OCI-LY1 (cell line): ENCODE results near the gene SPECC1L.

Experiments used
- H2AFZ ChIP-seq: fragments of 200-600 bp; sonication (generic), shearing (Covaris generic); 2 replicates; pipeline ENCODE4 v1.6.0; 2014; ENCODE audit warnings: antibody characterized with exemption, mild to moderate bottlenecking, low read length
- H3F3A ChIP-seq: fragments of 200-600 bp; sonication (generic), shearing (Covaris generic); 2 replicates; pipeline ENCODE4 v1.6.0; 2014; ENCODE audit warnings: mild to moderate bottlenecking, antibody characterized with exemption, low read length, moderate library complexity; ENCODE audit not compliant: insufficient read depth
- H3K27ac ChIP-seq: fragments of 200-600 bp; sonication (generic); 2 replicates; pipeline ENCODE4 v1.5.1; 2014; ENCODE audit warnings: low read length, mixed run types, mild to moderate bottlenecking, low read depth; ENCODE audit not compliant: poor library complexity, severe bottlenecking
- H3K27me3 ChIP-seq: fragments of 200-600 bp; sonication (generic); 2 replicates; pipeline ENCODE4 v1.6.0; 2014; ENCODE audit warnings: antibody characterized with exemption, mild to moderate bottlenecking, low read length, moderate library complexity; ENCODE audit not compliant: insufficient read depth
- H3K36me3 ChIP-seq: fragments of 200-600 bp; sonication (generic); 2 replicates; pipeline ENCODE4 v1.6.1; 2014; ENCODE audit warnings: mild to moderate bottlenecking, antibody characterized with exemption, low read length, moderate library complexity, mixed read lengths; ENCODE audit not compliant: insufficient read depth
- H3K4me1 ChIP-seq: fragments of 200-600 bp; sonication (generic); 2 replicates; pipeline ENCODE4 v1.5.1; 2014; ENCODE audit warnings: mild to moderate bottlenecking, low read length, moderate library complexity; ENCODE audit not compliant: insufficient read depth, severe bottlenecking
- H3K4me2 ChIP-seq: fragments of 200-600 bp; sonication (generic), shearing (Covaris generic); 2 replicates; pipeline ENCODE4 v1.6.1; 2014; ENCODE audit warnings: low read length
- H3K4me3 ChIP-seq: fragments of 200-600 bp; sonication (generic); 2 replicates; pipeline ENCODE4 v1.5.1; 2014; ENCODE audit warnings: low read length, low read depth, mild to moderate bottlenecking, mixed read lengths; ENCODE audit not compliant: poor library complexity, severe bottlenecking
- H3K79me2 ChIP-seq: fragments of 200-600 bp; shearing (Covaris generic); 2 replicates; pipeline ENCODE4 v1.6.1; 2016; ENCODE audit warnings: mixed run types, low read length, mixed read lengths; ENCODE audit not compliant: insufficient read depth
- H3K9ac ChIP-seq: fragments of 200-600 bp; sonication (generic), shearing (Covaris generic); 2 replicates; pipeline ENCODE4 v1.6.1; 2014; ENCODE audit warnings: mild to moderate bottlenecking, low read length, mixed read lengths
- H3K9me2 ChIP-seq: fragments of 200-600 bp; sonication (generic), shearing (Covaris generic); 2 replicates; pipeline ENCODE4 v1.6.1; 2014; ENCODE audit warnings: low read depth, mild to moderate bottlenecking, low read length, mixed read lengths
- H3K9me3 ChIP-seq: fragments of 200-600 bp; shearing (Covaris generic); 2 replicates; pipeline ENCODE4 v1.6.1; 2014; ENCODE audit warnings: low read length, mixed read lengths
- H4K20me1 ChIP-seq: fragments of 200-600 bp; sonication (generic), shearing (Covaris generic); 2 replicates; pipeline ENCODE4 v1.6.0; 2016; ENCODE audit warnings: mild to moderate bottlenecking, low read length; ENCODE audit not compliant: insufficient read depth
- CTCF ChIP-seq: fragments of 200-600 bp; sonication (generic), shearing (Covaris generic); IDR thresholded peaks from 2 replicates; pipeline ENCODE4 v1.5.1; 2017; ENCODE audit warnings: mild to moderate bottlenecking, antibody characterized with exemption, low read length, moderate library complexity, mixed read lengths
- EZH2 ChIP-seq: fragments of 200-600 bp; sonication (generic), shearing (Covaris generic); IDR thresholded peaks from 2 replicates; pipeline ENCODE4 v1.8.0; 2017; ENCODE audit warnings: borderline replicate concordance, mixed run types, mild to moderate bottlenecking, antibody characterized with exemption, low read length, moderate library complexity, mixed read lengths

The SPECC1L gene

GRCh38 chr22:24366701-24367100, 96.1 kb downstream of the SPECC1L start:
- Histone ChIP-seq H3K9me2 (no peaks in the 10 kb centered on the region), H3K27ac (no peak overlapping the region), H3K4me2 (no peak overlapping the region), H3K9ac (no peak overlapping the region), H3K27me3 (no peaks in the 10 kb centered on the region), H2AFZ (no peak overlapping the region), H3K4me1 (no peaks in the 10 kb centered on the region), H3F3A (no peaks in the 10 kb centered on the region), H3K9me3 (no peaks in the 10 kb centered on the region), H3K4me3 (no peak overlapping the region), H3K36me3 (peaks cover 89% of the 10 kb centered on the region), H4K20me1 (no peaks in the 10 kb centered on the region), H3K79me2 (no peaks in the 10 kb centered on the region)
- no peak for TF ChIP-seq EZH2
- no peak for TF ChIP-seq CTCF

GRCh38 chr22:24367841-24368240, 97.2 kb downstream of the SPECC1L start:
- no peaks in the 10 kb centered on the region for H3K9me3 ChIP-seq
- peaks cover 83% of the 10 kb centered on the region for H3K36me3 ChIP-seq
- H2AFZ ChIP-seq, result no peak overlapping the region
- TF ChIP-seq CTCF (no peak), EZH2 (no peak)
- no peaks in the 10 kb centered on the region for H3K4me1 ChIP-seq
- no peak overlapping the region for H3K4me2 ChIP-seq
- no peak overlapping the region for H3K9ac ChIP-seq
- no peaks in the 10 kb centered on the region for H3K79me2 ChIP-seq
- H3K27me3 ChIP-seq, result no peaks in the 10 kb centered on the region
- no peaks in the 10 kb centered on the region for H3K9me2 ChIP-seq
- H4K20me1 ChIP-seq, result no peaks in the 10 kb centered on the region
- H3K27ac ChIP-seq, result no peak overlapping the region
- no peaks in the 10 kb centered on the region for H3F3A ChIP-seq
- H3K4me3 ChIP-seq, result no peak overlapping the region

GRCh38 chr22:24370401-24370800, 99.8 kb downstream of the SPECC1L start:
- TF ChIP-seq EZH2 (no peak), CTCF (no peak)
- Histone ChIP-seq H3K79me2 (no peaks in the 10 kb centered on the region), H3K4me2 (no peak overlapping the region), H3K4me3 (no peak overlapping the region), H3F3A (no peaks in the 10 kb centered on the region), H3K4me1 (no peaks in the 10 kb centered on the region), H3K27me3 (no peaks in the 10 kb centered on the region), H3K36me3 (peaks cover 75% of the 10 kb centered on the region), H3K27ac (no peak overlapping the region), H2AFZ (no peak overlapping the region), H3K9me2 (no peaks in the 10 kb centered on the region), H4K20me1 (no peaks in the 10 kb centered on the region), H3K9ac (no peak overlapping the region), H3K9me3 (no peaks in the 10 kb centered on the region)
